ENCODE results near the gene GRM7.

GRM7 gene

DNA sequence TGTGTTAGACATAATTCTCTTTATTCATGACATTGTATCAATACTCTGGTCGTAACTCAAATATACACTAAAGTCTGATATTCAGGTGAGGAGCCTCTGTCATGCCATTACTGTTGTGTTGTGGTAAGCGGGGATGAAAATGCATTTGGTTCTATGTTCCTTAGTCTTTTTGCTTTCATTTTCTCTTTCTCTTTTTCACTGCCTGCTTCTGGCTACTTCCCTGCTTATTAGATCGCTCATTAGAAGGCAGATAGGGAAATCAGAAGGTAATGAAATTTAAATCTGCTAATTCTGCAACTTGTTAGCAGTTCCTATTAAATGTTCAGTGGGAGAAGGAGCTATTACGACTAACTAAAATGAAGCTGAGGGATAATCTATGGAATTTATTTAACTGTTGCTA, 345.0 kb downstream of the GRM7 start:
- no peak overlapping the region for H4K12ac ChIP-seq (ENCODE audit: low read depth, low read length)
- no peaks in the 10 kb centered on the region for H3K79me1 ChIP-seq (ENCODE audit: low read length)
- H3K9ac ChIP-seq (ENCODE audit: low read length), result no peak overlapping the region
- WGBS (ENCODE audit: extremely low coverage, insufficient coverage, insufficient read length), result no CpG with 5 or more reads among the region's 4 CpGs
- H3K27me3 ChIP-seq (ENCODE audit: insufficient read depth, low read length), result no peaks in the 10 kb centered on the region
- no peak overlapping the region for H3K18ac ChIP-seq (ENCODE audit: low read length)
- no peak overlapping the region for H2AFZ ChIP-seq (ENCODE audit: insufficient read depth, low read length, poor library complexity)
- no peak overlapping the region for H2BK5ac ChIP-seq (ENCODE audit: low read depth, low read length, poor library complexity)
- H3K23ac ChIP-seq (ENCODE audit: low read length), result no peak overlapping the region
- no peak overlapping the region for H2BK12ac ChIP-seq (ENCODE audit: low read length)
- H3K36me3 ChIP-seq (ENCODE audit: control insufficient read depth in 1 of 2, insufficient read depth in 2 of 2, low read length in 2 of 2), result no peaks in the 10 kb centered on the region
- no peak overlapping the region for H4K91ac ChIP-seq (ENCODE audit: low read depth, low read length)
- H3K4me1 ChIP-seq (ENCODE audit: control insufficient read depth in 1 of 2, insufficient read depth in 2 of 2, low read length in 2 of 2), result no peaks in the 10 kb centered on the region
- H3K4me2 ChIP-seq (ENCODE audit: low read length), result no peak overlapping the region
- no peak overlapping the region for H4K8ac ChIP-seq (ENCODE audit: low read depth, low read length)
- no peak overlapping the region for H2AK5ac ChIP-seq (ENCODE audit: low read length)
- no peaks in the 10 kb centered on the region for H3K79me2 ChIP-seq (ENCODE audit: control insufficient read depth, insufficient read depth, low read length, poor library complexity)
- no peaks in the 10 kb centered on the region for H3K9me3 ChIP-seq (ENCODE audit: insufficient read depth, low read depth, low read length)
- no peak overlapping the region for H2BK120ac ChIP-seq (ENCODE audit: insufficient read depth, low read length, poor library complexity)
- H3K4me3 ChIP-seq (ENCODE audit: low read depth, low read length), result no peak overlapping the region
- no peak overlapping the region for H3K27ac ChIP-seq (ENCODE audit: low read depth, low read length)
- no peak overlapping the region for H3K14ac ChIP-seq (ENCODE audit: low read length)
- no peak for DNase-seq
- no peak overlapping the region for H3K4ac ChIP-seq (ENCODE audit: low read depth, low read length)

DNA sequence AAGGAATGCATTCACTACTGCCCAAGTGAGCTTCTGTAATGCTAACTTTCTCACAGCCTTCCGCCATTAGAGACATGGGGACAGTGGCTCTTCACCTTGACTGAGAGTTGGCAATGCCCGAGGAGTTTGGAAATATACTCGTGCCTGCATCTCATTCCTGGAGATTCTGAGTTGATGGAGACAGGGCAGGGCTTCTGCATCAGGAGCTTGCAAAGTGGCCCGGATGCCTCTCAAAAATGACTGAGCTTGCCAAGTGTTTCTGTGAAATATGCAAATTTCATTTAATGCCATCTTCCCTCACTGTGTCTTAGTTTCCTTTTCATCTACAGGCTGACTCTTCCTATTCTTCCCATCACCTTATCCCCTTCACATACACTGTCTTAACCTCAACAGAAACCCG, 346.2 kb downstream of the GRM7 start:
- no peak overlapping the region for H4K12ac ChIP-seq (ENCODE audit: low read depth, low read length)
- H4K91ac ChIP-seq (ENCODE audit: low read depth, low read length), result no peak overlapping the region
- H3K79me2 ChIP-seq (ENCODE audit: control insufficient read depth, insufficient read depth, low read length, poor library complexity), result no peaks in the 10 kb centered on the region
- no peak overlapping the region for H3K9ac ChIP-seq (ENCODE audit: low read length)
- no peaks in the 10 kb centered on the region for H3K9me3 ChIP-seq (ENCODE audit: insufficient read depth, low read depth, low read length)
- H2BK12ac ChIP-seq (ENCODE audit: low read length), result no peak overlapping the region
- no peak overlapping the region for H2AFZ ChIP-seq (ENCODE audit: insufficient read depth, low read length, poor library complexity)
- H3K27me3 ChIP-seq (ENCODE audit: insufficient read depth, low read length), result no peaks in the 10 kb centered on the region
- H3K4me1 ChIP-seq (ENCODE audit: control insufficient read depth in 1 of 2, insufficient read depth in 2 of 2, low read length in 2 of 2), result no peaks in the 10 kb centered on the region
- no peak overlapping the region for H3K23ac ChIP-seq (ENCODE audit: low read length)
- H3K79me1 ChIP-seq (ENCODE audit: low read length), result no peaks in the 10 kb centered on the region
- no peak overlapping the region for H3K4me2 ChIP-seq (ENCODE audit: low read length)
- H3K4me3 ChIP-seq (ENCODE audit: low read depth, low read length), result no peak overlapping the region
- H4K8ac ChIP-seq (ENCODE audit: low read depth, low read length), result no peak overlapping the region
- H3K36me3 ChIP-seq (ENCODE audit: control insufficient read depth in 1 of 2, insufficient read depth in 2 of 2, low read length in 2 of 2), result no peaks in the 10 kb centered on the region
- no peak overlapping the region for H3K14ac ChIP-seq (ENCODE audit: low read length)
- H2BK5ac ChIP-seq (ENCODE audit: low read depth, low read length, poor library complexity), result no peak overlapping the region
- no peak overlapping the region for H3K27ac ChIP-seq (ENCODE audit: low read depth, low read length)
- no peak overlapping the region for H3K18ac ChIP-seq (ENCODE audit: low read length)
- no peak overlapping the region for H3K4ac ChIP-seq (ENCODE audit: low read depth, low read length)
- no peak overlapping the region for H2AK5ac ChIP-seq (ENCODE audit: low read length)
- H2BK120ac ChIP-seq (ENCODE audit: insufficient read depth, low read length, poor library complexity), result no peak overlapping the region
- no peak for DNase-seq
- no CpG with 5 or more reads among the region's 5 CpGs for WGBS (ENCODE audit: extremely low coverage, insufficient coverage, insufficient read length)

DNA sequence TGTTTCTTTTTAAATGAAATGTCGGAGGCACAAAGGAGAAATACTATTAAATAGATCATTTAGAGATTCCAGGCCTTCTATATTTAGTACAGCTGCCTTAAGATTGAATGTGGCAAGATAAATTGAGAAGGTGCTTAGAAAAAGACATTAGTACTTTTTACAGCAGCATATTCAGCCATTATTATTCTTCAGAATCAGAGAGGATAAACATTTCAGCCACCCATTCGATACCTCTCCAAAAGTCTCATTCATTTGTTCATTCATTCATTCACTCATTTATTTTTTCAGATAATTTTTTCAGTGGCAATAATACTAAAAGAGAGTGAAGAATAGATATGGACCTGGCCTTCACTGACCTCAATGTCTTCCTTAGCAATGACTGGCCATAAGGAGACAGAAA, 347.0 kb downstream of the GRM7 start:
- no peak overlapping the region for H2BK5ac ChIP-seq (ENCODE audit: low read depth, low read length, poor library complexity)
- H3K79me2 ChIP-seq (ENCODE audit: control insufficient read depth, insufficient read depth, low read length, poor library complexity), result no peaks in the 10 kb centered on the region
- H3K14ac ChIP-seq (ENCODE audit: low read length), result no peak overlapping the region
- no peak overlapping the region for H3K4me3 ChIP-seq (ENCODE audit: low read depth, low read length)
- H3K4me1 ChIP-seq (ENCODE audit: control insufficient read depth in 1 of 2, insufficient read depth in 2 of 2, low read length in 2 of 2), result no peaks in the 10 kb centered on the region
- no peak overlapping the region for H3K27ac ChIP-seq (ENCODE audit: low read depth, low read length)
- no peak overlapping the region for H2AFZ ChIP-seq (ENCODE audit: insufficient read depth, low read length, poor library complexity)
- no peak overlapping the region for H3K4ac ChIP-seq (ENCODE audit: low read depth, low read length)
- no peaks in the 10 kb centered on the region for H3K36me3 ChIP-seq (ENCODE audit: control insufficient read depth in 1 of 2, insufficient read depth in 2 of 2, low read length in 2 of 2)
- no peak overlapping the region for H2BK120ac ChIP-seq (ENCODE audit: insufficient read depth, low read length, poor library complexity)
- H3K23ac ChIP-seq (ENCODE audit: low read length), result no peak overlapping the region
- no peaks in the 10 kb centered on the region for H3K9me3 ChIP-seq (ENCODE audit: insufficient read depth, low read depth, low read length)
- no peak overlapping the region for H2AK5ac ChIP-seq (ENCODE audit: low read length)
- H4K8ac ChIP-seq (ENCODE audit: low read depth, low read length), result no peak overlapping the region
- WGBS (ENCODE audit: extremely low coverage, insufficient coverage, insufficient read length), result no CpG with 5 or more reads among the region's 2 CpGs
- H3K27me3 ChIP-seq (ENCODE audit: insufficient read depth, low read length), result no peaks in the 10 kb centered on the region
- no peak for DNase-seq
- no peak overlapping the region for H3K4me2 ChIP-seq (ENCODE audit: low read length)
- H3K9ac ChIP-seq (ENCODE audit: low read length), result no peak overlapping the region
- no peaks in the 10 kb centered on the region for H3K79me1 ChIP-seq (ENCODE audit: low read length)
- no peak overlapping the region for H3K18ac ChIP-seq (ENCODE audit: low read length)
- no peak overlapping the region for H2BK12ac ChIP-seq (ENCODE audit: low read length)
- no peak overlapping the region for H4K91ac ChIP-seq (ENCODE audit: low read depth, low read length)
- H4K12ac ChIP-seq (ENCODE audit: low read depth, low read length), result no peak overlapping the region

DNA sequence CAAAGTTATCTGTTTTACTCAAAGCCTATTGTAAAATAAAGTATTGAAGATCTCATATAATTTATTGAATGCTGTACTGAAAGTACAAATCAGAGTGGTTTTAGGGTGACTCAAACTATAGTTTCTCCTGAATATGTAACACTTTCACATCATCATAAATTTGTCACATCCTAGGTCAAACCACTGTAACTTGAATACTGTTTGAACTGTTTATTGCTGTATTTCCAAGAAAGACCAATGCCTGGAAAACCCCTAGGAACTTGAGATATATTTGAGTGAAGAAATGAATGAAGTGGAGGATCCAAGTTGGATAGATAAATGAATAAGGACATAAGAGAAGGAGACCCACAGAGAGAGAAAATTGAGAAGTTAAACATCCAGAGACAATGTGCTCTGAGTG, 348.2 kb downstream of the GRM7 start:
- no peak for DNase-seq
- Histone ChIP-seq H3K23ac (ENCODE audit: low read length) (no peak overlapping the region), H4K8ac (ENCODE audit: low read depth, low read length) (no peak overlapping the region), H3K79me1 (ENCODE audit: low read length) (no peaks in the 10 kb centered on the region), H3K4me1 (ENCODE audit: control insufficient read depth in 1 of 2, insufficient read depth in 2 of 2, low read length in 2 of 2) (no peaks in the 10 kb centered on the region), H4K91ac (ENCODE audit: low read depth, low read length) (no peak overlapping the region), H4K12ac (ENCODE audit: low read depth, low read length) (no peak overlapping the region), H2BK5ac (ENCODE audit: low read depth, low read length, poor library complexity) (no peak overlapping the region), H3K79me2 (ENCODE audit: control insufficient read depth, insufficient read depth, low read length, poor library complexity) (no peaks in the 10 kb centered on the region), H3K36me3 (ENCODE audit: control insufficient read depth in 1 of 2, insufficient read depth in 2 of 2, low read length in 2 of 2) (no peaks in the 10 kb centered on the region), H3K4me2 (ENCODE audit: low read length) (no peak overlapping the region), H3K4ac (ENCODE audit: low read depth, low read length) (no peak overlapping the region), H3K27ac (ENCODE audit: low read depth, low read length) (no peak overlapping the region), H3K9me3 (ENCODE audit: insufficient read depth, low read depth, low read length) (no peaks in the 10 kb centered on the region), H3K9ac (ENCODE audit: low read length) (no peak overlapping the region), H3K18ac (ENCODE audit: low read length) (no peak overlapping the region), H2AFZ (ENCODE audit: insufficient read depth, low read length, poor library complexity) (no peak overlapping the region), H3K27me3 (ENCODE audit: insufficient read depth, low read length) (no peaks in the 10 kb centered on the region), H3K14ac (ENCODE audit: low read length) (no peak overlapping the region), H2BK120ac (ENCODE audit: insufficient read depth, low read length, poor library complexity) (no peak overlapping the region), H2AK5ac (ENCODE audit: low read length) (no peak overlapping the region), H2BK12ac (ENCODE audit: low read length) (no peak overlapping the region), H3K4me3 (ENCODE audit: low read depth, low read length) (no peak overlapping the region)

GRCh38 chr3:7211740-7212139, 350.8 kb downstream of the GRM7 start:
- DNase-seq, result no peak
- Histone ChIP-seq H3K27ac (ENCODE audit: low read depth, low read length) (no peak overlapping the region), H4K8ac (ENCODE audit: low read depth, low read length) (no peak overlapping the region), H2AK5ac (ENCODE audit: low read length) (no peak overlapping the region), H3K4ac (ENCODE audit: low read depth, low read length) (no peak overlapping the region), H4K91ac (ENCODE audit: low read depth, low read length) (no peak overlapping the region), H3K79me1 (ENCODE audit: low read length) (no peaks in the 10 kb centered on the region), H3K23ac (ENCODE audit: low read length) (no peak overlapping the region), H4K12ac (ENCODE audit: low read depth, low read length) (no peak overlapping the region), H3K9ac (ENCODE audit: low read length) (no peak overlapping the region), H3K4me3 (ENCODE audit: low read depth, low read length) (no peak overlapping the region), H3K4me1 (ENCODE audit: control insufficient read depth in 1 of 2, insufficient read depth in 2 of 2, low read length in 2 of 2) (no peaks in the 10 kb centered on the region), H3K36me3 (ENCODE audit: control insufficient read depth in 1 of 2, insufficient read depth in 2 of 2, low read length in 2 of 2) (no peaks in the 10 kb centered on the region), H3K18ac (ENCODE audit: low read length) (no peak overlapping the region), H2BK12ac (ENCODE audit: low read length) (no peak overlapping the region), H3K14ac (ENCODE audit: low read length) (no peak overlapping the region), H3K4me2 (ENCODE audit: low read length) (no peak overlapping the region), H3K27me3 (ENCODE audit: insufficient read depth, low read length) (no peaks in the 10 kb centered on the region), H3K9me3 (ENCODE audit: insufficient read depth, low read depth, low read length) (no peaks in the 10 kb centered on the region), H2BK120ac (ENCODE audit: insufficient read depth, low read length, poor library complexity) (no peak overlapping the region), H3K79me2 (ENCODE audit: control insufficient read depth, insufficient read depth, low read length, poor library complexity) (no peaks in the 10 kb centered on the region), H2AFZ (ENCODE audit: insufficient read depth, low read length, poor library complexity) (no peak overlapping the region), H2BK5ac (ENCODE audit: low read depth, low read length, poor library complexity) (no peak overlapping the region)
- WGBS (ENCODE audit: extremely low coverage, insufficient coverage, insufficient read length), result no CpG with 5 or more reads among the region's 5 CpGs
